HepG2 (cell line): ENCODE results near the gene CELA2B. TPM values are rescaled to one million over a fixed set of nuclear protein-coding genes. Genes with fewer than 3 reads are reported as not detected.

Source experiments
- ATAC-seq: fragments of 200-7000 bp; cut with Tn5 transposase; 3 replicates; pipeline ENCODE4 v1.9.1; 2020; ENCODE audit warnings: mild to moderate bottlenecking, moderate library complexity
- BruUV-seq: library from RNA; stranded (reverse); fragments of 400-500 nt; replicated peaks from 2 replicates; lab custom pipeline; 2021; lab: Mats Ljungman, UMichigan
- CTCF ChIA-PET: fragments of 300-600 bp; formaldehyde crosslinking; extraction: SDS; loops from one replicate; lab custom pipeline; 2021; ENCODE audit warnings: low total read pairs, inconsistent platforms, low intra/inter-chr PET ratio; lab: Yijun Ruan, JAX
- POLR2A ChIA-PET: fragments of 350-600 bp; sonication (Branson Sonifier 250); formaldehyde crosslinking; loops from one replicate; lab custom pipeline; 2020; ENCODE audit warnings: antibody characterized with exemption, inconsistent platforms; lab: Yijun Ruan, JAX
- DNase-seq: peaks from one replicate; pipeline ENCODE4 v3.0.0-alpha.2; 2015; ENCODE audit warnings: low spot score
- FAIRE-seq: peaks from 3 replicates; lab custom pipeline; 2011; peaks lifted over from hg19 to GRCh38; lab: Jason Lieb, UNC
- H2AFZ ChIP-seq: one replicate; pipeline ENCODE4 v1.6.1; 2011; ENCODE audit warnings: low read length, inconsistent platforms
- H3K27ac ChIP-seq: fragments of 300-600 bp; 3 replicates; pipeline ENCODE4 v1.8.0; 2011; ENCODE audit warnings: mixed run types, mild to moderate bottlenecking, mixed read lengths, low read length, inconsistent platforms; ENCODE audit not compliant: insufficient read depth; ENCODE audit errors: extremely low read length
- H3K27me3 ChIP-seq, 2 experiments: fragments of 200-600 bp in 1 of 2; 2 replicates in 1 of 2; 3 replicates in 1 of 2; pipeline versions ENCODE4 v1.6.0 to v1.8.0; 2011; ENCODE audit warnings: low read length in 2 of 2, mild to moderate bottlenecking in 2 of 2, moderate library complexity in 2 of 2, inconsistent platforms in 1 of 2; ENCODE audit not compliant: insufficient read depth in 2 of 2, control insufficient read depth in 1 of 2
- H3K36me3 ChIP-seq, 2 experiments: fragments of 200-600 bp in 1 of 2; replicated peaks in 1 of 2; 2 replicates in 1 of 2; 3 replicates in 1 of 2; pipeline versions ENCODE4 v1.5.1 to v1.8.0; 2011; ENCODE audit warnings: low read length in 2 of 2, inconsistent platforms in 1 of 2; ENCODE audit not compliant: insufficient read depth in 2 of 2, control insufficient read depth in 1 of 2
- H3K4me1 ChIP-seq: 2 replicates; pipeline ENCODE4 v1.5.1; 2012; ENCODE audit warnings: low read length, inconsistent platforms; ENCODE audit not compliant: insufficient read depth
- H3K4me2 ChIP-seq: 2 replicates; pipeline ENCODE4 v1.6.0; 2011; ENCODE audit warnings: low read depth, low read length, inconsistent platforms
- H3K4me3 ChIP-seq, 3 experiments: fragments of 200-600 bp in 1 of 3; sonication (generic), shearing (Covaris generic) in 1 of 3; replicated peaks in 1 of 3; 2 replicates each; pipeline ENCODE4 v1.5.1; 2011 to 2016; ENCODE audit warnings: low read length in 3 of 3, inconsistent platforms in 2 of 3, low read depth in 2 of 3, mild to moderate bottlenecking in 2 of 3, control low read depth in 1 of 3, mixed read lengths in 1 of 3; ENCODE audit not compliant: insufficient read depth in 1 of 3
- H3K79me2 ChIP-seq: one replicate; pipeline ENCODE4 v1.6.1; 2011; ENCODE audit warnings: low read length, inconsistent platforms; ENCODE audit not compliant: insufficient read depth
- H3K9ac ChIP-seq: 2 replicates; pipeline ENCODE4 v1.6.0; 2011; ENCODE audit warnings: mild to moderate bottlenecking, low read depth, low read length, inconsistent platforms; ENCODE audit not compliant: insufficient read depth
- H3K9me3 ChIP-seq: 2 replicates; pipeline ENCODE4 v1.5.1; 2012; ENCODE audit warnings: mild to moderate bottlenecking, low read length
- H4K20me1 ChIP-seq: 2 replicates; pipeline ENCODE4 v1.6.0; 2011; ENCODE audit warnings: inconsistent platforms, mild to moderate bottlenecking, low read length, moderate library complexity; ENCODE audit not compliant: insufficient read depth
- ARNT2 ChIP-seq: sonication (generic); formaldehyde crosslinking; IDR thresholded peaks from 2 replicates; pipeline ENCODE4 v1.8.0; 2022; ENCODE audit warnings: mild to moderate bottlenecking, low read depth, missing genetic modification reagents, moderate library complexity
- DNMT1 ChIP-seq: sonication (generic); formaldehyde crosslinking; IDR thresholded peaks from 2 replicates; pipeline ENCODE4 v1.5.1; 2020; ENCODE audit warnings: mild to moderate bottlenecking, missing genetic modification reagents
- FOXO1 ChIP-seq: sonication (generic); formaldehyde crosslinking; IDR thresholded peaks from 2 replicates; pipeline ENCODE4 v1.4.0; 2020; ENCODE audit warnings: missing genetic modification reagents
- GFI1 ChIP-seq: sonication (generic); formaldehyde crosslinking; IDR thresholded peaks from 2 replicates; pipeline ENCODE4 v1.5.0; 2020; ENCODE audit warnings: missing genetic modification reagents, mild to moderate bottlenecking, borderline replicate concordance
- GTF2F1 ChIP-seq: fragments of 150-350 bp; IDR thresholded peaks from 2 replicates; pipeline ENCODE4 v1.6.1; 2014; ENCODE audit warnings: low read length
- HOXA3 ChIP-seq: sonication (generic); formaldehyde crosslinking; IDR thresholded peaks from 2 replicates; pipeline ENCODE4 v1.5.0; 2020; ENCODE audit warnings: missing genetic modification reagents
- RARA ChIP-seq: IDR thresholded peaks from 2 replicates; pipeline ENCODE4 v1.6.1; 2016; ENCODE audit warnings: missing genetic modification reagents, missing compliant biosample characterization
- ZNF17 ChIP-seq: sonication (generic); formaldehyde crosslinking; IDR thresholded peaks from 2 replicates; pipeline ENCODE4 v1.5.0; 2020; ENCODE audit warnings: mild to moderate bottlenecking, missing genetic modification reagents
- ZNF224 ChIP-seq: sonication (generic); formaldehyde crosslinking; IDR thresholded peaks from 2 replicates; pipeline ENCODE4 v1.5.0; 2020; ENCODE audit warnings: mild to moderate bottlenecking, missing genetic modification reagents
- ZNF282 ChIP-seq: fragments of 450-650 bp; IDR thresholded peaks from 2 replicates; pipeline ENCODE4 v1.6.1; 2018; ENCODE audit not compliant: partially characterized antibody
- ZNF569 ChIP-seq: sonication (generic); formaldehyde crosslinking; IDR thresholded peaks from 2 replicates; pipeline ENCODE4 v1.5.0; 2020; ENCODE audit warnings: mild to moderate bottlenecking, missing genetic modification reagents, moderate library complexity, borderline replicate concordance
- ZNF644 ChIP-seq: IDR thresholded peaks from 2 replicates; pipeline ENCODE4 v1.6.1; 2016; ENCODE audit warnings: low read depth
- ZNF713 ChIP-seq: sonication (generic); formaldehyde crosslinking; IDR thresholded peaks from 2 replicates; pipeline ENCODE4 v1.4.0; 2020; ENCODE audit warnings: mild to moderate bottlenecking, missing genetic modification reagents
- WGBS: methylation state at CpG from one replicate; pipeline ENCODE4 v1.1.6; 2017; ENCODE audit warnings: low lambda C conversion rate; 5-methylcytosine and 5-hydroxymethylcytosine counted together
- in situ Hi-C: cut with HindIII; loops from 2 replicates; pipeline ENCODE4 v1.10.0; 2017; ENCODE audit warnings: low pct_unique_long_range_greater_than_20kb; ENCODE audit not compliant: extremely low pct_ligation_motif_present
- intact Hi-C: fragments of 100-400 bp; cut with micrococcal nuclease; formaldehyde crosslinking; loops from one replicate; pipeline ENCODE4 v1.10.0; 2022; ENCODE audit not compliant: unreplicated experiment
- polyA plus RNA-seq, 8 experiments: library from polyadenylated mRNA; depleted of rRNA in 3 of 8; stranded (reverse) in 7 of 8; unstranded in 1 of 8; fragments of >200 nt; fragmentation: Illumina TruSeq in 4 of 8; extraction: Trizol in 4 of 8; gene quantifications; 2 replicates each; pipeline versions ENCODE4 v1.2.1 to v1.2.3, GENCODE V29; 2011 to 2016; ENCODE audit warnings: low read depth in 4 of 8, missing spikeins in 1 of 8, mixed read lengths in 1 of 8; ENCODE audit not compliant: insufficient read depth in 1 of 8
- total RNA-seq, 5 experiments: library from RNA; depleted of rRNA; stranded (reverse); fragments of >200 nt; fragmentation: Illumina TruSeq; extraction: Trizol; gene quantifications; 2 replicates each; pipeline ENCODE4 v1.2.3, GENCODE V29; 2016; ENCODE audit warnings: low read depth in 1 of 5
- TF ChIP-seq, protein P1 (sequence below): IDR thresholded peaks from 2 replicates; pipeline ENCODE4 v1.6.1; 2012; ENCODE audit warnings: inconsistent platforms
- TF ChIP-seq, protein P2 (sequence below): sonication (generic); formaldehyde crosslinking; IDR thresholded peaks from 2 replicates; pipeline ENCODE4 v1.5.0; 2020; ENCODE audit warnings: mild to moderate bottlenecking, low read depth, missing genetic modification reagents, borderline replicate concordance
- TF ChIP-seq, protein P3 (sequence below): sonication (generic); formaldehyde crosslinking; IDR thresholded peaks from 2 replicates; pipeline ENCODE4 v1.4.0; 2020; ENCODE audit warnings: missing genetic modification reagents

CELA2B gene
- total and polyA plus RNA-seq, 2 of the 13 experiments (the other 11 are each of a cell fraction or from before 2014, with no cell fraction given): not detected

DNA sequence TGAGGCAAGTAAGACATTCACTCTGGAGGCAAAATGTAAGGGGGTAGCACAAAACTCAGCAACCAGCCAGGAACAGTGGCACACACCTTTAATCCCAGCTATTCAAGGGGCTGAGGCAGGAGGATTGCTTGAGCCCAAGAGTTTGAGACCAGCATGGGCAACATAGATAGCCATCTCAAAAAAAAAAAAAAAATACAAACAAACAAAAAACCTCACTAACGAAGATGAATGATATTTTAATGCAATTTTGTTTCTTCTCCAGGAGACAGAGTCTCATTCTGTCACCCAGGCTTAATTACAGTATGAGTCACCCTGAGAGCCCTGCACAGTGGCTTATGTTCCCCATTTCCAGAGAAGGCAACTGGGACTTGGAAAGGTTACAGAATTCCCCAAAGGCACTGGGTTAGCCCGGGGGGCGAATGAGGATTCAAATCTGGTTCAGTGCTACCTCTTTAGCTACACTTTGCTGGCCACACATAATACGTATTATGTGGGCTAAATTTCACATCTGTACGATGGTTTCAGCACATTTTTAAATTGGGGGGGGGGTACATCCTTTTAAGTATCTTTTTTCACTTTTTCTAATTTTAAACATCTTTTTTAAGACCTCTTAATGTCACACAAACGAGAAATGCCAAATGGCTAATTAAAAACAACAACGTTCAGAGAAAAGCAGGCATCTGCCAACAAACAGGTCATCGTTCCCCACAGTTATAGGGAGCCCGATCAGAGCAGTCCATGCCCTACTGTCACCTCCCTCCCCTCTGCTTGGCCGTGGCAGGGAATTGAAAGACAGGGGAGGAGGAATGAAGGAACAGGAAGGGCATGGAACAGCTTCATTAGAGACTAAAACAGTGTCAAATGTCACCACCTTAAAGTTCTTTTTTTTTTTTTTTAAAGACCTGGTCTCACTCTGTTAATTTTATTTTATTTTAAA is 15.9 kb upstream of the CELA2B start:
- no peak overlapping the region for H2AFZ ChIP-seq
- POLR2A ChIA-PET: no interaction called here
- intact Hi-C loops: no loop called here
- ATAC-seq (no peak), DNase-seq (no peak)
- WGBS: 29% methylated on average over 10 of the region's 10 CpGs
- H3K9ac ChIP-seq: no peak overlapping the region
- H3K27ac ChIP-seq: no peak overlapping the region
- peaks cover 0 to 1% of the 10 kb centered on the region in 2 experiments; a peak in 2 of 5 replicates for H3K27me3 ChIP-seq
- no peaks in the 10 kb centered on the region for H3K79me2 ChIP-seq
- H3K9me3 ChIP-seq: no peaks in the 10 kb centered on the region
- H3K4me1 ChIP-seq: peaks cover 20% of the 10 kb centered on the region
- no TSS peak for BruUV-seq
- TF ChIP-seq ZNF569 (CRISPR knock-in tag): no peak
- no peak for TF ChIP-seq DNMT1 (CRISPR knock-in tag)
- TF ChIP-seq GFI1 (CRISPR knock-in tag): no peak
- no peak for TF ChIP-seq ZNF644 (CRISPR knock-in tag)
- no peak for TF ChIP-seq RARA (CRISPR knock-in tag)
- TF ChIP-seq, all 625 proteins: peak for 0
- FAIRE-seq: no peak
- Histone ChIP-seq H3K4me2 (no peak overlapping the region), H4K20me1 (no peaks in the 10 kb centered on the region), H3K36me3 (no peaks in the 10 kb centered on the region), H3K4me3 (no peak overlapping the region)
- in situ Hi-C loops: no loop called here
- CTCF ChIA-PET: no interaction called here

DNA sequence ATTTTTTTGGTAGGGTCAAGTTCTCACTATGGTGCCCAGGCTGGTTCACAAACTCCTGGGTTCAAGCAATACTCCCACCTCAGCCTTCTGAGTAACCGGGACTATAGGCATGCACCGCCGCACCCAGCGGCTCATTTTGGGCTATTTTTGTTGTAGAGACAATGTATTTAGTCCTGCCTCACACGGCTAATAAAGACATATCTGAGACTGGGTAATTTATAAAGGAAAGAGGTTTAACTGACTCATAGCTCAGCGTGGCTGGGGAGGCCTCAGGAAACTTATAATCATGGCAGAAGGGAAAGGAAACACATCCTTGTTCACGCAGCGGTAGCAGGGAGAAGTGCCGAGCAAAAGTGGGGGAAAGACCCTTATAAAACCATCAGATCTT is 15.2 kb upstream of the CELA2B start:
- DNase-seq: no peak
- Histone ChIP-seq H3K9me3 (no peaks in the 10 kb centered on the region), H3K27ac (no peak overlapping the region), H3K9ac (no peak overlapping the region), H3K4me3 (no peak overlapping the region), H2AFZ (no peak overlapping the region), H3K4me1 (peaks cover 21% of the 10 kb centered on the region), H3K27me3 (peaks cover 0 to 1% of the 10 kb centered on the region in 2 experiments; a peak in 2 of 5 replicates), H3K79me2 (no peaks in the 10 kb centered on the region), H4K20me1 (no peaks in the 10 kb centered on the region), H3K4me2 (no peak overlapping the region), H3K36me3 (no peaks in the 10 kb centered on the region)
- ChIA-PET POLR2A (no interaction called here), CTCF (no interaction called here)
- in situ Hi-C loops: no loop called here
- intact Hi-C loops: no loop called here
- 68% methylated on average over 9 of the region's 9 CpGs for WGBS
- no TSS peak for BruUV-seq
- no peak for ATAC-seq
- FAIRE-seq: no peak
- TF ChIP-seq ARNT2 (CRISPR knock-in tag) (no peak), ZNF17 (CRISPR knock-in tag) (no peak), ZNF282 (no peak), FOXO1 (CRISPR knock-in tag) (no peak), ZNF224 (CRISPR knock-in tag) (no peak), GTF2F1 (no peak), ZNF713 (no peak), HOXA3 (CRISPR knock-in tag) (no peak)
- TF ChIP-seq, protein P1, sequence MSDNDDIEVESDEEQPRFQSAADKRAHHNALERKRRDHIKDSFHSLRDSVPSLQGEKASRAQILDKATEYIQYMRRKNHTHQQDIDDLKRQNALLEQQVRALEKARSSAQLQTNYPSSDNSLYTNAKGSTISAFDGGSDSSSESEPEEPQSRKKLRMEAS: no peak
- TF ChIP-seq, protein P2, sequence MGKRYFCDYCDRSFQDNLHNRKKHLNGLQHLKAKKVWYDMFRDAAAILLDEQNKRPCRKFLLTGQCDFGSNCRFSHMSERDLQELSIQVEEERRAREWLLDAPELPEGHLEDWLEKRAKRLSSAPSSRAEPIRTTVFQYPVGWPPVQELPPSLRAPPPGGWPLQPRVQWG (CRISPR knock-in tag): no peak
- TF ChIP-seq, protein P3, sequence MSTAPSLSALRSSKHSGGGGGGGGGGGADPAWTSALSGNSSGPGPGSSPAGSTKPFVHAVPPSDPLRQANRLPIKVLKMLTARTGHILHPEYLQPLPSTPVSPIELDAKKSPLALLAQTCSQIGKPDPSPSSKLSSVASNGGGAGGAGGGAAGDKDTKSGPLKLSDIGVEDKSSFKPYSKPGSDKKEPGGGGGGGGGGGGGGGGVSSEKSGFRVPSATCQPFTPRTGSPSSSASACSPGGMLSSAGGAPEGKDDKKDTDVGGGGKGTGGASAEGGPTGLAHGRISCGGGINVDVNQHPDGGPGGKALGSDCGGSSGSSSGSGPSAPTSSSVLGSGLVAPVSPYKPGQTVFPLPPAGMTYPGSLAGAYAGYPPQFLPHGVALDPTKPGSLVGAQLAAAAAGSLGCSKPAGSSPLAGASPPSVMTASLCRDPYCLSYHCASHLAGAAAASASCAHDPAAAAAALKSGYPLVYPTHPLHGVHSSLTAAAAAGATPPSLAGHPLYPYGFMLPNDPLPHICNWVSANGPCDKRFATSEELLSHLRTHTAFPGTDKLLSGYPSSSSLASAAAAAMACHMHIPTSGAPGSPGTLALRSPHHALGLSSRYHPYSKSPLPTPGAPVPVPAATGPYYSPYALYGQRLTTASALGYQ (CRISPR knock-in tag): no peak
